Measurements from ENCODE around the gene MEGF11.

DNA sequence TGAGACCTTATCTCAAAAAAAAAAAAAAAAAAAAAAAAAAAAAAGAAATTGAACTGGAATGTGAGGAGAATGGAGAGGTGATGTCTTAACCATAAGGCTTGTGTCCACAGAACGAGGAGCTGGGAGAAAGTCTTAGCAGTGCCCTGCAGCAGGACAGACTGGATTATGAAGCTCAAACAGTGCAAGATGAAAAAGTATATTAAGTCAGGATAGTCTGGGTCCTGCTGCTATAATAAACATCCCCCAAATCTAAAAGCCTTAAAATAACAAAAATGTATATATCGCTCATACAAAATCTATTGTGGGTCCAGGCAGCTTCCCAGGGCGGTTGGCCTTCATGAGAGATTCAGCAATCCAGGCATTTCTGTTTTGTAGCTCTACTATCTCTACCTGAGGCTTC lies 208.7 kb downstream of the MEGF11 start:
- TF ChIP-seq POLR2A (IDR thresholded peaks at IDR 0.05): no peak
- TF ChIP-seq, protein P1, sequence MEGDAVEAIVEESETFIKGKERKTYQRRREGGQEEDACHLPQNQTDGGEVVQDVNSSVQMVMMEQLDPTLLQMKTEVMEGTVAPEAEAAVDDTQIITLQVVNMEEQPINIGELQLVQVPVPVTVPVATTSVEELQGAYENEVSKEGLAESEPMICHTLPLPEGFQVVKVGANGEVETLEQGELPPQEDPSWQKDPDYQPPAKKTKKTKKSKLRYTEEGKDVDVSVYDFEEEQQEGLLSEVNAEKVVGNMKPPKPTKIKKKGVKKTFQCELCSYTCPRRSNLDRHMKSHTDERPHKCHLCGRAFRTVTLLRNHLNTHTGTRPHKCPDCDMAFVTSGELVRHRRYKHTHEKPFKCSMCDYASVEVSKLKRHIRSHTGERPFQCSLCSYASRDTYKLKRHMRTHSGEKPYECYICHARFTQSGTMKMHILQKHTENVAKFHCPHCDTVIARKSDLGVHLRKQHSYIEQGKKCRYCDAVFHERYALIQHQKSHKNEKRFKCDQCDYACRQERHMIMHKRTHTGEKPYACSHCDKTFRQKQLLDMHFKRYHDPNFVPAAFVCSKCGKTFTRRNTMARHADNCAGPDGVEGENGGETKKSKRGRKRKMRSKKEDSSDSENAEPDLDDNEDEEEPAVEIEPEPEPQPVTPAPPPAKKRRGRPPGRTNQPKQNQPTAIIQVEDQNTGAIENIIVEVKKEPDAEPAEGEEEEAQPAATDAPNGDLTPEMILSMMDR (IDR thresholded peaks at IDR 0.05): no peak

Data from Peyer's patch (tissue), 4 donors.